ENCODE measurements around the gene TRIM14. TPM values are rescaled to one million over a fixed set of nuclear protein-coding genes. Genes with fewer than 3 reads are reported as not detected.

Gene TRIM14
- total and polyA plus RNA-seq, 2 of the 13 experiments (the other 11 are each of a cell fraction or from before 2014, with no cell fraction given) = 9.2 to 13.0 TPM

GRCh38 chr9:98158071-98158831 is 39.2 kb upstream of the TRIM14 start (continued):
- TF ChIP-seq KDM5B (CRISPR knock-in tag; IDR thresholded peaks at IDR 0.05; ENCODE audit: borderline replicate concordance) (no peak), ESRRA (CRISPR knock-in tag; IDR thresholded peaks at IDR 0.05; ENCODE audit: low read depth) (no peak), TSC22D2 (CRISPR knock-in tag; IDR thresholded peaks at IDR 0.05; ENCODE audit: borderline replicate concordance) (peak; percentile 37; the same call in 1 of the 2 replicates), PHF21A (CRISPR knock-in tag; IDR thresholded peaks at IDR 0.05) (0 out of 2 replicates have a peak, but pooled peaks have one; percentile 33), KDM1A (CRISPR knock-in tag; IDR thresholded peaks at IDR 0.05) (peak; percentile 75; the same call in 1 of the 2 replicates), ZNF121 (CRISPR knock-in tag; IDR thresholded peaks at IDR 0.05) (peak; percentile 92), JDP2 (CRISPR knock-in tag; IDR thresholded peaks at IDR 0.05; ENCODE audit: borderline replicate concordance) (no peak), GATAD2A (CRISPR knock-in tag; IDR thresholded peaks at IDR 0.05) (peak; percentile 93), ZNF567 (CRISPR knock-in tag; IDR thresholded peaks at IDR 0.05; ENCODE audit: borderline replicate concordance) (no peak), SALL1 (CRISPR knock-in tag; IDR thresholded peaks at IDR 0.05) (peak; percentile 77), ZMYM3 (CRISPR knock-in tag; IDR thresholded peaks at IDR 0.05) (0 out of 2 replicates have a peak, but pooled peaks have one; percentile 46), SP5 (CRISPR knock-in tag; IDR thresholded peaks at IDR 0.05; ENCODE audit: borderline replicate concordance, low read depth) (peak; percentile 58; the same call in 1 of the 2 replicates), THRA (CRISPR knock-in tag; IDR thresholded peaks at IDR 0.05; ENCODE audit: borderline replicate concordance) (peak; percentile 76; the same call in 1 of the 2 replicates), ZNF367 (CRISPR knock-in tag; IDR thresholded peaks at IDR 0.05; ENCODE audit: borderline replicate concordance) (no peak), TAF1 (CRISPR knock-in tag; IDR thresholded peaks at IDR 0.05) (no peak), AHDC1 (CRISPR knock-in tag; IDR thresholded peaks at IDR 0.05; ENCODE audit: borderline replicate concordance) (0 out of 2 replicates have a peak, but pooled peaks have one; percentile 27), SKI (IDR thresholded peaks at IDR 0.05; ENCODE audit: partially characterized antibody) (peak; percentile 33), HIVEP1 (CRISPR knock-in tag; IDR thresholded peaks at IDR 0.05) (no peak), KLF12 (CRISPR knock-in tag; IDR thresholded peaks at IDR 0.05; ENCODE audit: borderline replicate concordance) (no peak), ZNF292 (CRISPR knock-in tag; IDR thresholded peaks at IDR 0.05; ENCODE audit: borderline replicate concordance, low read depth) (peak; percentile 44; the same call in 1 of the 2 replicates)
- TF ChIP-seq, protein P1, sequence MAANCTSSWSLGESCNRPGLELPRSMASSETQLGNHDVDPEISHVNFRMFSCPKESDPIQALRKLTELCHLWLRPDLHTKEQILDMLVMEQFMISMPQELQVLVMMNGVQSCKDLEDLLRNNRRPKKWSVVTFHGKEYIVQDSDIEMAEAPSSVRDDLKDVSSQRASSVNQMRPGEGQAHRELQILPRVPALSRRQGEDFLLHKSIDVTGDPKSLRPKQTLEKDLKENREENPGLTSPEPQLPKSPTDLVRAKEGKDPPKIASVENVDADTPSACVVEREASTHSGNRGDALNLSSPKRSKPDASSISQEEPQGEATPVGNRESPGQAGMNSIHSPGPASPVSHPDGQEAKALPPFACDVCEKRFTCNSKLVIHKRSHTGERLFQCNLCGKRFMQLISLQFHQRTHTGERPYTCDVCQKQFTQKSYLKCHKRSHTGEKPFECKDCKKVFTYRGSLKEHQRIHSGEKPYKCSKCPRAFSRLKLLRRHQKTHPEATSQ (CRISPR knock-in tag; IDR thresholded peaks at IDR 0.05; ENCODE audit: borderline replicate concordance) = 0 out of 2 replicates have a peak, but pooled peaks have one; percentile 33

Data from HepG2 (cell line).